H54 (cell line): ENCODE data around the gene CAMSAP1.

Experiments used
- DNase-seq: peaks from one replicate; pipeline ENCODE4 v3.0.0; 2011; ENCODE audit warnings: low spot score, mixed read lengths; ENCODE audit not compliant: insufficient read length
- FAIRE-seq: peaks from 3 replicates; lab custom pipeline; 2011; peaks lifted over from hg19 to GRCh38; lab: Jason Lieb, UNC
- POLR2A ChIP-seq: IDR thresholded peaks from 2 replicates; pipeline ENCODE4 v1.6.1; 2011; ENCODE audit warnings: low read depth, mild to moderate bottlenecking, low read length

The CAMSAP1 gene

DNA sequence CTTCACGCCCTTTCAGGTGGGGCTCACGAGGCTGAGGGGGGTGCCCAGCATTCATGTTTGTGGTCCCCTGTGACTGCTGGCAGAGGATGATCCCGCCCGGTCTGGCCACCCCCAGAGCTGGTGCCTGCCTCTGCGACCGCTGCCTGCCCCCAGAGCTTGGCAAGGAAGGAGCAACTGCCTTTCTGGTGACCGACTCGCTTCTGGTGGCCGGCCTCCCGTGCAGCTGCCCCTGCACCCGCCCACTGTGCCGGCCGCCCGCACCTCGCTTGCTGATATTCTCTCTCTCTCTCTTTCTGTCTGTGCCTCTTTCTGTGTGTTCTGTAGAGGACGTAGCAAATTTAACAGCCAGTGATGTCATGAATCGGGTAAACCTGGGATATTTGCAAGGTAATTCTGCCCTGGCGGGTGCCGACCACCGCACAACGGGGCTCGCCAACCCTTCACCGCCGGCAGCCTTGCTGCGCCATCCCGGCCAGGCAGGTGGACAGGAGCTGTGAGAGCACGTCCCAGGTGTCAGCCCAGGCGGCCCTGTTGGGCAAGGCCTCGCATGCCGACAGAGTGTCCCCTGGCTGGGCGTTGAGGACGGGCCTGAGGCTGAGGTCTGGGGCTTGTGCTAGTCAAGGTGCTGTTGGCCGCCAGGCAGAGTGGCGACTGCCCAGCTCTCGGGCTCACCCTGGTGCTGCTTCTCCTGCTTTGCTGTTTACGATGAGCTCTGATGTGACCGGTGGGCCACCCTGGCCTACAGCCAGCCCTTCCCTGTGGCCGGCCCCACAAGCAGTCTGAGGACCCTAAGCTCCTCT is 119.4 kb downstream of the CAMSAP1 start:
- FAIRE-seq = no peak

DNA sequence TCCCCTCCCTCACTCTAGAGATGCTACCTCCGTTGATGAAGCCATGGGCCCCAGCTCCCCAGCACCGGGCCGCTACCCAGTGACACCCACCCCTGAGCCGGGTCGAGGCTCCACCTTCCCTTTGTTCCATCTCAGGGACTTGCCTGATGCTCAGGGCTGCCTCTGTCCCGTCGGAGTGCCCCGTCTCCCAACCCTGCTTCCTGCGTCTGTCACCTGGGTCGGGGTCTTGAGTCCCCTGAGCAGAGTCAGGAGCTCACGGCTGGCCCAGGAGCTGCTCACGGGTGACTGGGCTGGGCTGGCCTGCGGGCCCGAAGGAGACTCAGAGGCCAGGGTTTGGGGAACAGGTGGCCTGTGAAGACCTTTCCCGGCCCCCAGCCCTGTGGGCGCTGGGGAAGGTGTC is 120.0 kb downstream of the CAMSAP1 start:
- no peak for TF ChIP-seq POLR2A
- FAIRE-seq (no peak), DNase-seq (no peak)

More for the DNA sequence above, 119.4 kb downstream of the CAMSAP1 start:
- DNase-seq = no peak
- TF ChIP-seq POLR2A = no peak

DNA sequence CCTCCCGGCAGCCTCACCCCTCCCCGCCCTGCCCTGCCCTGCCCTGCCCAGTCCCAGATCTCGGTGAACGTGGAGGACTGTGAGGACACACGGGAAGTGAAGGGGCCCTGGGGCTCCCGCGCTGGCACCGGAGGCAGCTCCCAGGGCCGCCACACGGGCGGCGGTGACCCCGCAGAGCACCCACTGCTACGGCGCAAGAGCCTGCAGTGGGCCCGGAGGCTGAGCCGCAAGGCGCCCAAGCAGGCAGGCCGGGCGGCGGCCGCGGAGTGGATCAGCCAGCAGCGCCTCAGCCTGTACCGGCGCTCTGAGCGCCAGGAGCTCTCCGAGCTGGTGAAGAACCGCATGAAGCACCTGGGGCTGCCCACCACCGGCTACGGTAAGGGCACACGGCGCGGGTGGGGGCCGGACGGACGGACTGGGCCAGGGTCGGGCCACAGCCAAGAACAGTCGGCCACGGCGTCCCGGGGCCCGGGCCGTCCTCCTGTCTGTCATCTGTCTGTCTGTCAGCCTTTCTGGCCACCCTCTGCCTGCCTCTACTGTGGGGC is 121.1 kb downstream of the CAMSAP1 start:
- DNase-seq = no peak
- no peak for FAIRE-seq
- no peak for TF ChIP-seq POLR2A

DNA sequence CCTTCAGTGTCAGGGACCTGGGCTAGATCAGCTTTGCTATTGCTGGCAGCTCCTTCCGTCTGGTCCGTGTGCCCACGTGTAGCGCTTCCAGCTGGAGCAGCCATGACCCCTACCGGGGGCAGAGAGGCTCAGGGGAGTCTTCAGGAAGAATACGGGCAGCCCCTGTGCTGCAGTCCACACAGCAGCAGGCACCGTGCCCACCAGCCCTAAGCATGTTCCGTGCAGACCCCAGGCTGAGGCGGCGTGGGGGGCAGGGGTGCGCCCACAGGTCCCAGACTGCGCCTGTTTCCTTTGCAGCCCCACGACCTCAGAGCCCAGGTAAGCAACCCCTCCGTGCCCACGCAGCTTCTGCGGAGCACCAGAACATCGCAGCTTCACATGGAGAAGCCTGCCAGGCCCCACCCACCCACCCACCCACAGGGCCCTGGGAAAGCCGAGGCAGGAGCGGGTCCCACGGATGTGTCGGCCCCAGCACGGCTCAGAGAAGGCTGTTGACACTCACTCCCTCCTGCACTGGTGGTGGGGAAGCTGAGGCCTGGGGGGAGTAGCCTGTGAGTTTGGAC is 122.3 kb downstream of the CAMSAP1 start:
- FAIRE-seq = no peak
- no peak for TF ChIP-seq POLR2A
- DNase-seq = no peak

DNA sequence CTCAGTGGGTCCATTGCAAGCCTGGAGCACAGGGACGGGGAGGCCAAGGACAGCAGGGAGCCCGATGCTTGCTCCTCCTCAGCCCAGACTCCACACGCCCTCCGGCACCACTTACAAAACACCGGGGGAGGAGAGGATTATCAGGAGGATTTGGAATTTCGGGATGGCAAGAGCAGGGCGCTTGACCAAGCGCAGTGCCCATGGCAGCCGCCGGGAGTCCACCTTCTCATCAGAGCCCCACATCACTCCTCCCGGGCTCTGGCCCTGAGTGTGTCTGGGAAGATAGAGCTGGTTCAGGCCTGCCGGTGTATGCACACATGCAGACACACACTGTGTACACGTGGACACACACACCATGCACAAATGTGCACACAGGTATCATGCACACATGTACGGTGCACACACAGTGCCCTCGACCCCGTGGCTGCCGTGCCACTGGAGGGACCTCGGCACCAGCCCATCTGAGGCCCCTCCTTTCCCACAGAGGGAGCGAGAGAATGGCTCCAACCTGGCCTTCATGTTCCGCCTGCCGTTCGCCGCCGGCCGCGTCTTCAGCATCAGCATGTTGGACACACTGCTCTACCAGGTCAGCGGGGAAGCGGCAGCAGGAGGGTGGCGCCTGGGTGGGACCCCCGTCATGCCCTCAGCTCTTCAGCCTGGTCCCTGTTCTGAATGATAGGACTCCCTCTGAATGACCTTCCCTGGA is 123.7 kb downstream of the CAMSAP1 start:
- TF ChIP-seq POLR2A = no peak
- DNase-seq (no peak), FAIRE-seq (no peak)

DNA sequence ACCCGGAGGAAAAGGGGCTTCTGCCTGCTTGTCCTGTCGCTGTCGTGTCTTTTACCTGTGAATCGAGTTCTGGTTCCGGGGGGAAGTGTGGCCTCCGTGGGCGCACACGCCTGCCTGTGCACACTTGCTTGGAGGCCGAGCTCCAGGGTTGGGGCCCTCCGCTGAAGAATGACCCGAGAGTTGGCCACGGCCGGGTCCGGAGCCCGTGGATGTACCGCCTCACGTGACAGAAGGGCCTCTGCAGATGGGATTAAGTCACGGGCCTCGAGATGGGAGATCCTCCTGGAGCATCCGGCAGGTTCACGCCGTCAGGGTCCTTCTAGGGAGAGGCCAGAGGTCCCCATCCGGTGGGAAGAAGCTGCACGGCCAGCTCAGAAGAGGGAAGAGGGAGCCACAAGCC is 124.4 kb downstream of the CAMSAP1 start:
- no peak for FAIRE-seq
- no peak for DNase-seq
- TF ChIP-seq POLR2A = no peak

DNA sequence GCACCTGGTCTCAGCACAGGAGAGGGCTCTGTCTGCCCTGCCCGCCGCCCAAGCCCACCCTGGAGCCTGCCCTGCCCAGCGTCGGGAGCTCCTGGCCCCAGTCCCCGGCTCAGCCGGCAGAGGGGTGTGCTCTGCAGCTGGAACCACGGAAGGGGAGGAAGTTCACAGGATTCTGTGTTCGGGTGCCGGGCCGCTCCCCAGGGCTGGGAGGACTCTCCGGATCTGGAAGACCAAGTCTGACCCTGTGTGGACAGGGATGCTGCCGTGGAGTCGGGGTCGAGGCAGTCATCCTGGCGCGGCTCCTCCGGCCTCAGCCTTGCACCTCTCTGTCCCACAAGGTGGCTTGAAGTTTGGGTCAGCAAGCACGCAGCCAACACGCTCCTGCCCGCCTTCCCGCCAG is 126.7 kb downstream of the CAMSAP1 start:
- FAIRE-seq (no peak), DNase-seq (no peak)
- no peak for TF ChIP-seq POLR2A

DNA sequence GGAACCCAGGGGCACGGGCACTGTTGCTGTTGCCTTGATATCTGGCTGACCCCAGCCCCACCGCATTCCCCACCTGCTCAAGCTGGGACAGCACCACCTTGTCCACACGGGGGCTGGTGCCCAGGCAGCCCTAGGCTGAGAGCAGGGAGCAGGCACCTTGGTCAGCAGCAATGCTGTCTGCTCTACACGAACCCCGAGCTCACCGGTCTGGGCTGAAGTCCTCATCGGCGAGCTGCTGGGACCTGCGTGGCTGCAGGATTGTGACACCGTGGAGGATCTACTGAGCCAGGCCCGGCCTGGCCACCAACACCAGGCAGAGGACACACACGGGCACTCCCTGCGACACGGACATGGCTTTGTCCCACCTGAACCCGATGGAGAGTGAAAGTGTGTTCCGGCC is 127.3 kb downstream of the CAMSAP1 start:
- no peak for TF ChIP-seq POLR2A
- DNase-seq (no peak), FAIRE-seq (no peak)

DNA sequence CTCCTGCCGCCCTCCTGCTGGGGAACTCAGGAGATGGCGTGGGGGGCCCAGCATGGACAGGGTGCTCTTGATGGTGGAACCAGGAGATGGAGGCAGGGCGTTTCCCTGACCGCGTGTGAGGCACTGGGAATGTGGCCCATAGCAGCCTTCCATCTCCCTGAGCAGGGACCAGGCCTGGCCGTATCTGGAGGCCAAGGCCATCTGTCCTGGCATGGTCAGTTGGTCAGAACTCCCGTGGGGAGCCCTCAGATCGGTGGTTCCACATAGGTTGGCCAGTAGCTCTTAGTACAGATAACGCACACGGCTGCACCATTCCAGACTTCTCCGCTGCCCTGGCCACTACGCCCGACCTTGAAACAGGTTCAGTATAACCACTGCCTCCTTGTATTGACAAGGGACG is 127.8 kb downstream of the CAMSAP1 start:
- DNase-seq (no peak), FAIRE-seq (no peak)
- TF ChIP-seq POLR2A = no peak

DNA sequence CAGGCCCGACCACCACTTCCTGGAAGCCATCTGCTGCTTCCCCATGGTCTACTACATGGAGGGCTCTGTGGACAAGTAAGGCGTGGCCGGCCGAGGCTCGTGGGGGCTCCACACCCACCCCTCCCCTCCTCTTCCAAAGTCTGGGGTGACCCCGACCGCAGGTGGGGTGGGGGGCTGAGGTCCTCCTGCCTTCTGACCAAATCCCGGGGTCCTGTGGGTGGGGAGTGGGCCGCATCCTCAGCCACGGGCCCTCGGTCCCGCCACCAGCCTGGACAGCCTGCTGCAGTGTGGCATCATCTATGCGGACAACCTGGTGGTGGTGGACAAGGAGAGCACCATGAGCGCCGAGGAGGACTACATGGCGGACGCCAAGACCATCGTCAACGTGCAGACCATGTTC is 128.9 kb downstream of the CAMSAP1 start:
- no peak for DNase-seq
- TF ChIP-seq POLR2A = no peak
- no peak for FAIRE-seq

DNA sequence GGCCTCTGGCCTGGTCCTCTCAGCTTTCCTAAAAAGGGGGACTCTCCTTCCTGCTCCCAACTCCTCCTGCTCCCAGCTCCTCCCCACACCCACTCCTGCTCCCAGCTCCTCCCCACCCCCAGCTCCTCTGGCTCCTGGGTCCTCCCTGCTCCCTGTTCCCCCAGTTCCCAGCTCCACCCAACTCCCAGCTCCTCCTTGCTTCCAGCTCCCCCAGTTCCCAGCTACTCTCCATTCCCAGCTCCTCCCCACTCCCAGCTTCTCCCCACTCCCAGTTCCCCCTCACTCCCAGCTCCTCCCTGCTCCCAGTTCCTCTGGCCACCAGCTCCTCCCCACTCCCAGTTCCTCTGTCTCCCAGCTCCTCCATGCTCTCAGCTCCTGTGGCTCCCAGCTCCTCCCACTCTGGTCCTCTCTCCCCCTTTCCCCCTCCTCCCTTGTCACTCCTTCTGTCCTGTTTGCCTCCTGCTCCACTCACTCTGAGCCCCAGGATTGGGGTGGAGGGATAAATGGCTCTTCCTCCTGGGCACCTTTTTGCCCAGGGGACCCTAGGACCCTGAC is 129.6 kb downstream of the CAMSAP1 start:
- no peak for DNase-seq
- TF ChIP-seq POLR2A = no peak

DNA sequence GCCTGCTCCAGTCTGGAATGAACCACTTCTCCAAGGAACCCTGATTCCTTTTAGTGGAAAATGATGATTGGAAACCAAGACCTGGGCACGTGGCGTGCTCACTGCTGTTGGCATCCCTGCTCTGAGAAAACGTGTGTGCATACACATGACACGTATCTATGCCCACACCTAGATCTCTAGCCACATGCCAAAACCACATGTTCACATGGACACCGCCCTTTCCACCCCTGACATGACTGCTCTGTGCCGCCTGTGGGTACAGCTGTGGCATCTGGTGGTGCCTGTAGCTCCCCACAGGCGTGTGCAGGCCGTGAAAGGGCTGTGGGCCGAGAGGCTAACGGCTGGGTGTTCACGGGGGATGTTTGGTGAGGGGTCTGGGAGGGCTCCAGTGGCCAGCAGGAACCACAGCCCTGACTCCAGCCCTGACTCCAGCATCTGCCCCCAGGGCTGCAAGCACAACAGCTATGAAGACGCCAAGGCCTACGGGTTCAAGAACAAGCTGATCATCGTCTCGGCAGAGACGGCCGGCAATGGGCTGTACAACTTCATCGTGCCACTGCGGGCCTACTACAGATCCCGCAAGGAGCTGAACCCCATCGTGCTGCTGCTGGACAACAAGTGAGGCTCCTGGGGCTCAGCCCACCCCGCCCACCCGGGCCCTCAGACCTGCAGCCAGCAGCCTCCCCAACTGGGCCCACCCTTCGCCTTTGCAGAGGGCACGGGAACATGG is 130.3 kb downstream of the CAMSAP1 start:
- DNase-seq (no peak), FAIRE-seq (no peak)
- TF ChIP-seq POLR2A = no peak

More for the DNA sequence above, 129.6 kb downstream of the CAMSAP1 start:
- no peak for FAIRE-seq

DNA sequence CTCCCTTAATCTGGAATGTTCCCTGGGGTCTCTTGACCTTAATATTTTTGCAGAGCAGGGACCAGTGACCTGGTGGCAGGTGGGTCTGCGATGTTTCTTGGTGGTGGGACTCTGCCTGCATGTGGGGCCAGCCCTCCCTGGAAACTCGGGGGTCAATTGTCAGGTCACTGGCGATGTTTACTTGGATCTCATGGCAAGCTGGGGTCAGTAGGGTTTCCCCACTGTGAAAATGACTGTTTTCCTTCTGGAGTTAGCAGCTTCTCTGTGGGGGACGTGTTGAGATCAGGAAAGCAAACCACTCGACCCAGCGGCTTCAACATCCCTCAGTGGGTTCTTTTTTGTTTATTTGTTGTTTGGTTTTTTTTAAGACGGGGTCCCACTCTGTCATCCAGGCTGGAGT is 131.4 kb downstream of the CAMSAP1 start:
- no peak for TF ChIP-seq POLR2A
- FAIRE-seq (no peak), DNase-seq (no peak)
